IgD-negative memory B cell (primary cell): Measurements from ENCODE around the gene CAMK2D. TPM values are rescaled to one million over a fixed set of nuclear protein-coding genes. Genes with fewer than 3 reads are reported as not detected.
A peak's percentile ranks its signal among the peaks of the same experiment; 100 is the strongest.

Experiments used
- H3K27ac Mint-ChIP-seq, 3 donors: one replicate each; pipeline ENCODE4 v1.8.0; 2020 to 2022; ENCODE audit warnings: mild to moderate bottlenecking in 3 of 3, mixed read lengths in 3 of 3, moderate library complexity in 1 of 3
- H3K27me3 Mint-ChIP-seq: one replicate; pipeline ENCODE4 v1.8.0; 2021; ENCODE audit warnings: mixed read lengths
- H3K36me3 Mint-ChIP-seq: one replicate; pipeline ENCODE4 v1.8.0; 2020; ENCODE audit warnings: mild to moderate bottlenecking, mixed read lengths
- H3K4me1 Mint-ChIP-seq, 3 donors: one replicate each; pipeline ENCODE4 v1.8.0; 2020 to 2022; ENCODE audit warnings: mixed read lengths in 3 of 3, mild to moderate bottlenecking in 1 of 3
- H3K4me3 Mint-ChIP-seq, 4 donors: one replicate each; pipeline ENCODE4 v1.8.0; 2020 to 2022; ENCODE audit warnings: mild to moderate bottlenecking in 4 of 4, mixed read lengths in 4 of 4, moderate library complexity in 3 of 4
- H3K9me3 Mint-ChIP-seq, 3 donors: one replicate each; pipeline ENCODE4 v1.8.0; 2020 to 2021; ENCODE audit warnings: mixed read lengths in 3 of 3, mild to moderate bottlenecking in 1 of 3
- polyA plus RNA-seq: library from polyadenylated mRNA; unstranded; fragments of 300-500 nt; fragmentation: Illumina TruSeq; gene quantifications from one replicate; pipeline ENCODE4 v1.2.3, GENCODE V29; 2021

The CAMK2D gene
- polyA plus RNA-seq, 1 donor from 2014 or later: 14.2 TPM

GRCh38 chr4:113593400-113594230, 167.9 kb downstream of the CAMK2D start:
- Mint-ChIP-seq H3K4me1 (peaks cover 24 to 27% (median 25%) of the 10 kb centered on the region in 3 donors), H3K9me3 (no peaks in the 10 kb centered on the region), H3K27ac (peak overlapping the region in 2 of 3 donors; percentile 17 to 33), H3K36me3 (peaks cover 4% of the 10 kb centered on the region), H3K4me3 (peak overlapping the region in 2 of 4 donors; percentile 70 to 84), H3K27me3 (no peaks in the 10 kb centered on the region)

- no peaks in the 10 kb centered on the region for H3K9me3 Mint-ChIP-seq
- H3K36me3 Mint-ChIP-seq: peaks cover 4% of the 10 kb centered on the region
- H3K4me1 Mint-ChIP-seq: peaks cover 24 to 27% (median 25%) of the 10 kb centered on the region in 3 donors
- H3K4me3 Mint-ChIP-seq: no peak overlapping the region
- no peak overlapping the region for H3K27ac Mint-ChIP-seq
- no peaks in the 10 kb centered on the region for H3K27me3 Mint-ChIP-seq
Measured at GRCh38 chr4:113591982-113592381, 169.6 kb downstream of the CAMK2D start.

GRCh38 chr4:113588895-113589668, 172.5 kb downstream of the CAMK2D start:
- Mint-ChIP-seq H3K36me3 (peaks cover 4% of the 10 kb centered on the region), H3K4me3 (no peak overlapping the region), H3K9me3 (no peaks in the 10 kb centered on the region), H3K27me3 (no peaks in the 10 kb centered on the region), H3K27ac (no peak overlapping the region), H3K4me1 (peaks cover 15 to 20% (median 16%) of the 10 kb centered on the region in 3 donors)

- no peak overlapping the region for H3K4me3 Mint-ChIP-seq
- H3K4me1 Mint-ChIP-seq: peaks cover 4 to 10% (median 6%) of the 10 kb centered on the region in 3 donors
- H3K27me3 Mint-ChIP-seq: no peaks in the 10 kb centered on the region
- H3K36me3 Mint-ChIP-seq: peaks cover 4% of the 10 kb centered on the region
- no peak overlapping the region for H3K27ac Mint-ChIP-seq
- H3K9me3 Mint-ChIP-seq: no peaks in the 10 kb centered on the region
Measured at GRCh38 chr4:113587640-113588275, 173.8 kb downstream of the CAMK2D start.

- H3K9me3 Mint-ChIP-seq: no peaks in the 10 kb centered on the region
- peaks cover 4 to 10% (median 6%) of the 10 kb centered on the region in 3 donors for H3K4me1 Mint-ChIP-seq
- H3K36me3 Mint-ChIP-seq: peaks cover 4% of the 10 kb centered on the region
- H3K27me3 Mint-ChIP-seq: no peaks in the 10 kb centered on the region
- no peak overlapping the region for H3K4me3 Mint-ChIP-seq
- no peak overlapping the region for H3K27ac Mint-ChIP-seq
Measured at GRCh38 chr4:113587156-113587555, 174.4 kb downstream of the CAMK2D start.

GRCh38 chr4:113586072-113586471, 175.5 kb downstream of the CAMK2D start:
- H3K9me3 Mint-ChIP-seq: no peaks in the 10 kb centered on the region
- H3K27me3 Mint-ChIP-seq: no peaks in the 10 kb centered on the region
- peaks cover 4 to 6% (median 5%) of the 10 kb centered on the region in 3 donors for H3K4me1 Mint-ChIP-seq
- no peak overlapping the region for H3K4me3 Mint-ChIP-seq
- H3K27ac Mint-ChIP-seq: no peak overlapping the region
- H3K36me3 Mint-ChIP-seq: peaks cover 1% of the 10 kb centered on the region

GRCh38 chr4:113584407-113585150, 177.0 kb downstream of the CAMK2D start:
- Mint-ChIP-seq H3K4me1 (peaks cover 4 to 6% (median 6%) of the 10 kb centered on the region in 3 donors), H3K36me3 (peaks cover 1% of the 10 kb centered on the region), H3K9me3 (no peaks in the 10 kb centered on the region), H3K27ac (no peak overlapping the region), H3K4me3 (no peak overlapping the region), H3K27me3 (no peaks in the 10 kb centered on the region)

- Mint-ChIP-seq H3K36me3 (peaks cover 1% of the 10 kb centered on the region), H3K4me3 (no peak overlapping the region), H3K4me1 (peaks cover 0 to 7% (median 1%) of the 10 kb centered on the region in 3 donors), H3K27me3 (no peaks in the 10 kb centered on the region), H3K27ac (no peak overlapping the region), H3K9me3 (no peaks in the 10 kb centered on the region)
Measured at GRCh38 chr4:113582737-113583136, 178.8 kb downstream of the CAMK2D start.

GRCh38 chr4:113579360-113579759, 182.2 kb downstream of the CAMK2D start:
- H3K27ac Mint-ChIP-seq: no peak overlapping the region
- H3K36me3 Mint-ChIP-seq: peaks cover 1% of the 10 kb centered on the region
- H3K4me3 Mint-ChIP-seq: no peak overlapping the region
- no peaks in the 10 kb centered on the region for H3K27me3 Mint-ChIP-seq
- H3K4me1 Mint-ChIP-seq: peaks cover 2 to 12% (median 3%) of the 10 kb centered on the region in 3 donors
- no peaks in the 10 kb centered on the region for H3K9me3 Mint-ChIP-seq

GRCh38 chr4:113576947-113577678, 184.4 kb downstream of the CAMK2D start:
- Mint-ChIP-seq H3K4me3 (no peak overlapping the region), H3K36me3 (peaks cover 7% of the 10 kb centered on the region), H3K27me3 (no peaks in the 10 kb centered on the region), H3K27ac (no peak overlapping the region), H3K9me3 (peaks cover 0 to 5% (median 0%) of the 10 kb centered on the region in 3 donors), H3K4me1 (peaks cover 4 to 22% (median 7%) of the 10 kb centered on the region in 3 donors)

- H3K27me3 Mint-ChIP-seq: no peaks in the 10 kb centered on the region
Measured at GRCh38 chr4:113575401-113575800, 186.1 kb downstream of the CAMK2D start.

GRCh38 chr4:113574636-113575103, 186.9 kb downstream of the CAMK2D start:
- H3K27me3 Mint-ChIP-seq: no peaks in the 10 kb centered on the region
- peaks cover 0 to 5% (median 0%) of the 10 kb centered on the region in 3 donors for H3K9me3 Mint-ChIP-seq
- no peak overlapping the region for H3K27ac Mint-ChIP-seq
- peaks cover 5 to 25% (median 10%) of the 10 kb centered on the region in 3 donors for H3K4me1 Mint-ChIP-seq
- H3K4me3 Mint-ChIP-seq: no peak overlapping the region
- H3K36me3 Mint-ChIP-seq: peaks cover 8% of the 10 kb centered on the region

More at GRCh38 chr4:113575401-113575800, 186.1 kb downstream of the CAMK2D start:
- peaks cover 0 to 5% (median 0%) of the 10 kb centered on the region in 3 donors for H3K9me3 Mint-ChIP-seq
- H3K27ac Mint-ChIP-seq: peak overlapping the region in 1 of 3 donors; percentile 27
- peaks cover 5 to 25% (median 10%) of the 10 kb centered on the region in 3 donors for H3K4me1 Mint-ChIP-seq
- peaks cover 6% of the 10 kb centered on the region for H3K36me3 Mint-ChIP-seq
- H3K4me3 Mint-ChIP-seq: no peak overlapping the region

GRCh38 chr4:113572620-113573019, 188.9 kb downstream of the CAMK2D start:
- H3K4me3 Mint-ChIP-seq: no peak overlapping the region
- H3K27me3 Mint-ChIP-seq: no peaks in the 10 kb centered on the region
- no peak overlapping the region for H3K27ac Mint-ChIP-seq
- peaks cover 8% of the 10 kb centered on the region for H3K36me3 Mint-ChIP-seq
- peaks cover 0 to 5% (median 0%) of the 10 kb centered on the region in 3 donors for H3K9me3 Mint-ChIP-seq
- peaks cover 5 to 26% (median 10%) of the 10 kb centered on the region in 3 donors for H3K4me1 Mint-ChIP-seq
